Lower leg skin (tissue), 4 donors: ENCODE data around the gene PITPNC1. TPM values are rescaled to one million over a fixed set of nuclear protein-coding genes. Genes with fewer than 3 reads are reported as not detected.

Source experiments
- DNase-seq, 2 donors: peaks; one replicate each; pipeline ENCODE4 v3.0.0-alpha.2; 2019; ENCODE audit warnings: low spot score in 2 of 2
- H3K4me3 ChIP-seq: fragments of 200-600 bp; sonication (generic); 2 replicates; pipeline ENCODE4 v1.5.1; 2017; ENCODE audit warnings: mild to moderate bottlenecking, low read depth; ENCODE audit not compliant: poor library complexity, severe bottlenecking
- POLR2A ChIP-seq, 2 donors: fragments of 450-650 bp; IDR thresholded peaks; one replicate each; pipeline ENCODE4 v1.6.1; 2016 to 2017; ENCODE audit warnings: antibody characterized with exemption in 2 of 2, mild to moderate bottlenecking in 1 of 2, moderate library complexity in 1 of 2
- WGBS, 2 donors: methylation state at CpG; one replicate each; pipeline ENCODE4 v1.1.5; 2018; 5-methylcytosine and 5-hydroxymethylcytosine counted together
- intact Hi-C: fragments of 100-400 bp; cut with DNase I; formaldehyde crosslinking; loops from one replicate; pipeline ENCODE4 v1.15.0; 2023; ENCODE audit warnings: low total_unique reads
- total RNA-seq, 4 donors: library from RNA; depleted of rRNA; stranded (reverse); fragments of >200 nt; gene quantifications; one replicate each; pipeline ENCODE4 v1.1.0, GENCODE V29; 2016
- TF ChIP-seq, protein P1 (sequence below), 3 donors: fragments of 450-650 bp; IDR thresholded peaks; one replicate each; pipeline ENCODE4 v1.5.1; 2016; ENCODE audit warnings: antibody characterized with exemption in 3 of 3, mild to moderate bottlenecking in 3 of 3, moderate library complexity in 2 of 3

PITPNC1 gene
- total RNA-seq, 4 donors from 2014 or later, result 1.7 to 8.2 (median 4.6) TPM

DNA sequence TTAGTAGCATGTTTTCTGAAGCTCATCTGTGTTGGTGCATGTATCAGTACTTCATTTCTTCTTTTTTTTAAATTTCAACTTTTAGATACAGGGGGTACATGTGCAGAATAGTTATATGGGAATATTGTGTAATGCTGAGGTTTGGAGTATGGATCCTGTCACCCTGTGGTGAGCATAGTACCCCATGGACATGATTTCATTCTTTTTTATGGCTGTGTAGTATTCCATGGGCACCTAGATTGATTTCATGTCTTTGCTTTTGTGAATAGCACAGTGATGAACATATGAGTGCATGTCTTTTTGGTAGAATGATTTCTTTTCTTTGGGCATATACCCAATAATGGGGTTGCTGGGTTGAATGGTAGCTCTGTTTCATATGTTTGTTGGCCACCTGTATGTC lies 285.6 kb downstream of the PITPNC1 start:
- H3K4me3 ChIP-seq, result no peak overlapping the region
- no peak for DNase-seq
- intact Hi-C loops, result no loop called here
- no peak for TF ChIP-seq POLR2A (IDR thresholded peaks at IDR 0.05)
- TF ChIP-seq, protein P1, sequence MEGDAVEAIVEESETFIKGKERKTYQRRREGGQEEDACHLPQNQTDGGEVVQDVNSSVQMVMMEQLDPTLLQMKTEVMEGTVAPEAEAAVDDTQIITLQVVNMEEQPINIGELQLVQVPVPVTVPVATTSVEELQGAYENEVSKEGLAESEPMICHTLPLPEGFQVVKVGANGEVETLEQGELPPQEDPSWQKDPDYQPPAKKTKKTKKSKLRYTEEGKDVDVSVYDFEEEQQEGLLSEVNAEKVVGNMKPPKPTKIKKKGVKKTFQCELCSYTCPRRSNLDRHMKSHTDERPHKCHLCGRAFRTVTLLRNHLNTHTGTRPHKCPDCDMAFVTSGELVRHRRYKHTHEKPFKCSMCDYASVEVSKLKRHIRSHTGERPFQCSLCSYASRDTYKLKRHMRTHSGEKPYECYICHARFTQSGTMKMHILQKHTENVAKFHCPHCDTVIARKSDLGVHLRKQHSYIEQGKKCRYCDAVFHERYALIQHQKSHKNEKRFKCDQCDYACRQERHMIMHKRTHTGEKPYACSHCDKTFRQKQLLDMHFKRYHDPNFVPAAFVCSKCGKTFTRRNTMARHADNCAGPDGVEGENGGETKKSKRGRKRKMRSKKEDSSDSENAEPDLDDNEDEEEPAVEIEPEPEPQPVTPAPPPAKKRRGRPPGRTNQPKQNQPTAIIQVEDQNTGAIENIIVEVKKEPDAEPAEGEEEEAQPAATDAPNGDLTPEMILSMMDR (IDR thresholded peaks at IDR 0.05), result no peak

DNA sequence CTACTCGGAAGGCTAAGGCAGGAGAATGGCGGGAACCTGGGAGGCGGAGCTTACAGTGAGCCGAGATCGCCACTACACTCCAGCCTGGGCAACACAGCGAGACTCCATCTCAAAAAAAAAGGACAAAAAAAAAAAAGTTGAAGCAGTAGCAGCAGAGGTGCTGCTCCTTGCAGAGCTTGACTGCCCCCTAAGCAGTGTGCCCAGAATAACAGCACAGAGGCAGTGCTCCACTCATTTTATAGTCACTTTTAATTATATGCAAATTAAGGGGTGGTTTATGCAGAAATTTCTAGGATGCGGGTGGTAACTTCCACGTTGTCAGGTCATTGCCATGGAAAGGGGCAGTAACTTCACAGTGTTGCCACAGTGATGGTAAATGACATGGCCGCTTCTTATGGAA lies 286.4 kb downstream of the PITPNC1 start:
- 91 to 97% methylated on average over 9 of the region's 9 CpGs for WGBS, 2 donors
- TF ChIP-seq, protein P1 (IDR thresholded peaks at IDR 0.05), result no peak
- TF ChIP-seq POLR2A (IDR thresholded peaks at IDR 0.05), result no peak
- intact Hi-C loops, result no loop called here
- DNase-seq, result no peak
- no peak overlapping the region for H3K4me3 ChIP-seq

DNA sequence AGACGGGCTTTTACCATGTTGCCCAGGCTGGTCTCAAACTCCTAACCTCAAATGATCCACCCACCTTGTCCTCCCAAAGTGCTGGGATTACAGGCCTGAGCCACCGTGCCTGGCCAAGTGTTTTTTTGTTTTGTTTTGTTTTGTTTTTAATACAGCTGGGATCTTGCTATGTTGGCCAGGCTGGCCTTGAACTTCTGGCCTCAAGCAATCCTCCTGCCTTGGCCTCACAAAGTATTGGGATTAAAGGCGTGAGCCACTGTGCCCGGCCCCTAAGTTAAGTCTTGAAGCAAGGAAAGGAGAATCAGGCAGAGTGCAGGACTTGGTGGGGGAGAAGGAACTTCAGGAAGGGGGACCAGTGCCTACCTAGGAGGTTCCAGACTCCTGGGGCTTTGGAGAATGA lies 288.9 kb downstream of the PITPNC1 start:
- WGBS, 2 donors, result 93 to 94% methylated on average over 4 of the region's 4 CpGs
- H3K4me3 ChIP-seq, result no peak overlapping the region
- no peak for DNase-seq
- intact Hi-C loops, result no loop called here
- no peak for TF ChIP-seq POLR2A (IDR thresholded peaks at IDR 0.05)
- TF ChIP-seq, protein P1 (IDR thresholded peaks at IDR 0.05), result no peak

DNA sequence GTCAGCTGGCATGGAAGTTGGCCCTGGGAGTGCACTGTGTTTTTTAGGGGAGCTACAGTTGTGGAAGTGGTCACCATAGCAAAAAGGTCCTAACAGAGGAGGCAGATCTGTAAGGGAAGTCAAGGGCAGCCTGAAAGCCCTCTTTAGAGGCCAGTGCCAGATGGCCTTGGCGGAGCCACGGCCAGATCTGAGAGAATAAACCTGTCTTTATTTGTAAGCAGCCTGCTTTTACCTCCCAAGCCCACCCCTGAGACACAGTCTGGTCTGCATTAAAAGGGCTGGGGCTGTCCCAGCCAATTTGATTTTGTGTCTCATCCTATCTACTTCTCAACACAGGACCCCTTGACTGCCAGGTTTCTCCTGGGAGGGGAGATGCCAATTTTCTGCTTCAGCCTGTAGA lies 289.6 kb downstream of the PITPNC1 start:
- no peak overlapping the region for H3K4me3 ChIP-seq
- intact Hi-C loops, result no loop called here
- TF ChIP-seq, protein P1 (IDR thresholded peaks at IDR 0.05), result no peak
- TF ChIP-seq POLR2A (IDR thresholded peaks at IDR 0.05), result no peak
- WGBS, 2 donors, result 76 to 92% methylated on average over 2 of the region's 2 CpGs
- no peak for DNase-seq

DNA sequence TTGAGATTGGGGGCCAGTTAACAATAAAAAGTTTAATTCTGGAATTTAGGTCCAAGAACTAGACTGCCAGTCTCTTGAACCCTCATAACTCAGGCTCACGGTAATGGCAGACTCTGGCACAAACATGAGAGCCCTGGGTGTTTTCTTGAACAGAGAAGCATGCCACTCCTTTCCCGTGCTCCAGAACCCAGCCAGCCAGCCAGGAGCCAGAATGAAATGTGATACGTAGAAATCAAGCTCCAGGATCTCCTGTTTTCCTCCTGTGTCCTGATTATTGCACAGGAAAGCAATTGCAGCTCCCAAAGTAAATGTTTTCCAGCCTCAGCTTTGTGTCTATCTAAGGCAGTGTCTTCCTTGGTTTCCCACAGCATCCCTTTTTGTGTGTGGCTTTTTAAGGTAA lies 294.4 kb downstream of the PITPNC1 start:
- intact Hi-C loops, result no loop called here
- no peak overlapping the region for H3K4me3 ChIP-seq
- DNase-seq, result no peak
- WGBS, 2 donors, result 29 to 45% methylated on average over 3 of the region's 3 CpGs
- TF ChIP-seq, protein P1 (IDR thresholded peaks at IDR 0.05), result no peak
- TF ChIP-seq POLR2A (IDR thresholded peaks at IDR 0.05), result no peak

DNA sequence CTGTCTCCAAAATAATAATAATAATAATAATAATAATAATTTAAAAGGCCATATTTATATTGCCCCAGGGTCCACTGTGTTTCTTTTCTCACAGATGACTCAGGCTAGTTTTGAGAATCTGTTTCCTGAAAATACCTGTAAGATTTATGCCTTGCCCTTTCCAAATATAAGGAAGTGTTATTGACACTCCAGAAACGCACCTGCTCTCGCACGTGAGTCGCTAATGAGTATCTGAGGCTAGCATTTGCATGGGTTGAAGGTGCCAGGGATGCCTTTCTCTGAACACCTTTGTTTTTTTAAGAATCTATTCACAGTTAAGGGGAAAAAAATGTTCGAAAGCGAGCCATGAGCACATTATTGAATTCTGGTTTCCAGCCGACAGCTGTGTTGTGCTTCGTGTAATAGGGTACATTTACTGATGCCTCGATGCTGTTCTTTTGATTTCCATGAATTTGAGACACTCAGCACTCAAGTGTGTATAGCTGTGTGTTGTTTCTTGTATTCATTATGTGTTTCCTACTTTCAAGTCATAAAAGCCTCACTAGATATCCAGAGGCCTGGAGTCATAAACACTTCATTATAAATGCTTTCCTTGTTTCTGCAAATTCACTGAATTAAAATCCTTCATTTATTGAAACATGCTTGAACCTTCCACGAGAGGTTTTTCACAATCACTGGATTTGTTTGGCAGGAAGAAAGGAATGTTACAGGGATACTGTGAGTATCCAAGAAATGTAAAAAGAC lies 295.7 kb downstream of the PITPNC1 start:
- no peak overlapping the region for H3K4me3 ChIP-seq
- TF ChIP-seq POLR2A (IDR thresholded peaks at IDR 0.05), result no peak
- TF ChIP-seq, protein P1 (IDR thresholded peaks at IDR 0.05), result no peak
- intact Hi-C loops, result no loop called here
- no peak for DNase-seq
- 55 to 59% methylated on average over 10 of the region's 10 CpGs for WGBS, 2 donors
